HAP-1 (cell line): ENCODE results near the gene PFKFB2.

Source experiments
- DNase-seq, 2 experiments: peaks; one replicate each; pipeline ENCODE4 v3.0.0-alpha.2; 2016 to 2020; ENCODE audit warnings: low spot score in 2 of 2
- H3K27me3 ChIP-seq: fragments of 250-450 bp; sonication (Bioruptor Pico); 2 replicates; pipeline ENCODE4 v1.5.1; 2020; ENCODE audit warnings: low read depth, mild to moderate bottlenecking, moderate library complexity
- H3K36me3 ChIP-seq: fragments of 250-450 bp; sonication (Bioruptor Pico); replicated peaks from 2 replicates; pipeline ENCODE4 v1.5.1; 2020; ENCODE audit warnings: mild to moderate bottlenecking
- H3K4me1 ChIP-seq: fragments of 250-450 bp; sonication (Bioruptor Pico); 2 replicates; pipeline ENCODE4 v1.5.1; 2020; ENCODE audit warnings: mild to moderate bottlenecking
- H3K4me3 ChIP-seq: fragments of 250-450 bp; sonication (Bioruptor Pico); 2 replicates; pipeline ENCODE4 v1.5.1; 2020; ENCODE audit warnings: mild to moderate bottlenecking, moderate library complexity
- H3K9me3 ChIP-seq: fragments of 250-450 bp; sonication (Bioruptor Pico); 2 replicates; pipeline ENCODE4 v1.5.1; 2020; ENCODE audit warnings: mild to moderate bottlenecking, moderate library complexity
- in situ Hi-C: fragments of 300-500 bp; cut with MboI; formaldehyde crosslinking; loops from 3 replicates; pipeline ENCODE4 v1.14.3; 2020; ENCODE audit warnings: low sequenced_read_pairs, inconsistent platforms, mixed read lengths

Gene PFKFB2

GRCh38 chr1:207073906-207074820, 21.1 kb downstream of the PFKFB2 start:
- H3K27me3 ChIP-seq = no peaks in the 10 kb centered on the region
- in situ Hi-C loops = no loop called here
- H3K4me3 ChIP-seq = no peak overlapping the region
- peaks cover 3% of the 10 kb centered on the region; the same call in 1 of the 2 replicates for H3K4me1 ChIP-seq
- no peaks in the 10 kb centered on the region for H3K36me3 ChIP-seq
- no peak for DNase-seq
- H3K9me3 ChIP-seq = no peaks in the 10 kb centered on the region

DNA sequence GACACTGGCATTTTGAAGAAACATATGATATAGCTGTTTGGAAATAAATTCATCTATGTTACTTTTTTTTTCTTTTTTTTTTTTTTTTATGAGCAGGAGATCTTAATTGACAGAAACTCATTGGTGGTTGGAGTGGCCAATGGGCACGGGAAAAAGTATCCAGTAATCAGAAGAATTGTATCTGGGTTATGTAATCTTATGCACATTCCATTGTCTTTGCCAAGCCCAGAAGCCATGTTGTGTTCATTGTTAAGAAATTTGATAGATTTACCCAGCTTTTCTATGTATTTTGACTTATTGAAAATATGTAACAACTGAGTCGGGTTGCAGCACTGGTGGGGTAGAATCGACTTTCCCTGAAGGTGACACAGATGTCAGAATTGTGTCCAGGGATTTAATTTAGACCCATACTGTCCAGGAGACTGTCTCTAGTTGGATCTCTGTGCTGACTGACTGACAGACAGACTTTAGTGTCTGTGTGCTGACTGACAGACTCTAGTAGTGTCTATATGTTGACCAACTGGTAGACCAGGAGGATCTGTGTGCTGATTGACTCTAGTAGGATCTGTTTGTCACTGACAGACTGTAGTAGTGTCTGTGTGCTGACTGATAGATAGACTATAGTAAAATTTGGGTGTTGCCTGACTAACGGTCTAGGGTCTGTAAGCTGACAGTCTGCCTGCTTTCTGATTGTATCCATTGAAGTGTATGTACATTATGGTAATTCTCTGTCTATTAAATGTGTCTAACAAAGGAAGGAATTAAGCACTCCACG, 23.3 kb downstream of the PFKFB2 start:
- no peaks in the 10 kb centered on the region for H3K9me3 ChIP-seq
- no peak for DNase-seq
- no peaks in the 10 kb centered on the region for H3K36me3 ChIP-seq
- no peaks in the 10 kb centered on the region for H3K27me3 ChIP-seq
- H3K4me3 ChIP-seq = no peak overlapping the region
- in situ Hi-C loops = loop anchor here (25.0 kb wide), 1 partner anchor 336 kb away; no protein-coding TSS in a partner anchor
- H3K4me1 ChIP-seq = peaks cover 3% of the 10 kb centered on the region; the same call in 1 of the 2 replicates

GRCh38 chr1:207077012-207077411, 23.9 kb downstream of the PFKFB2 start:
- peaks cover 3% of the 10 kb centered on the region; the same call in 1 of the 2 replicates for H3K4me1 ChIP-seq
- in situ Hi-C loops = loop anchor here (25.0 kb wide), 1 partner anchor 335 kb away; no protein-coding TSS in a partner anchor

GRCh38 chr1:207077470-207078377, 24.6 kb downstream of the PFKFB2 start:
- H3K4me1 ChIP-seq = peaks cover 3% of the 10 kb centered on the region; the same call in 1 of the 2 replicates
- H3K27me3 ChIP-seq = no peaks in the 10 kb centered on the region
- peak; percentile 60 to 76 for DNase-seq
- no peak overlapping the region for H3K4me3 ChIP-seq
- H3K36me3 ChIP-seq = no peaks in the 10 kb centered on the region
- in situ Hi-C loops = loop anchor here (25.0 kb wide), 1 partner anchor 335 kb away; no protein-coding TSS in a partner anchor
- H3K9me3 ChIP-seq = no peaks in the 10 kb centered on the region

More at GRCh38 chr1:207077012-207077411, 23.9 kb downstream of the PFKFB2 start:
- Histone ChIP-seq H3K36me3 (no peaks in the 10 kb centered on the region), H3K4me3 (no peak overlapping the region), H3K27me3 (no peaks in the 10 kb centered on the region), H3K9me3 (no peaks in the 10 kb centered on the region)
- DNase-seq = no peak

DNA sequence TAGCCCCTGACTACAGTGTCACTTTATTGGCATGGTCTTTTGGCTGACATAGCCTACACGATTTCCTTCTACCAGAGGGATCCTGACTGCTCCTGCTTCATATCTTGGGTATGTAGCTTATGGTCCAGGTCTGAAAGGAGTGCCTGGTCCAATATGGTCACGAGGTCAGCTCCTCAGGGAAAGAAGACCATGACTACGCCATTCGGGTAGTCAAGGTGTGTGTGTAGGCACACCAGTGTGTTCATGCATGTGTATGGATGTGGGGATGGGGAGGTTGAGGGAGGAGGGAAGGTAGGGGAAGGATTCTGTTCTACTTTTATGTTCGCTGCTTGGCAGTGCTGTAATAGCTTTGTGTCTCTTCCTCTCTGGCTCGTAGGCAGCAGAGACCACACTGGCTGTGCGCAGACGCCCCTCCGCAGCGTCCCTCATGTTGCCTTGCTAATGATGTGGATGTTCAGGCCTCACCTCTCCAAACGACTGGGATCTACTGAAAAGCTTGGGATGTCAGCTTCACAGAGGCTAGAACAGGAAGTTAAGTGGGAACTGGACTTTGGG, 25.6 kb downstream of the PFKFB2 start:
- no peak for DNase-seq
- Histone ChIP-seq H3K36me3 (no peaks in the 10 kb centered on the region), H3K4me1 (peaks cover 3% of the 10 kb centered on the region; the same call in 1 of the 2 replicates), H3K27me3 (no peaks in the 10 kb centered on the region), H3K4me3 (no peak overlapping the region), H3K9me3 (no peaks in the 10 kb centered on the region)
- in situ Hi-C loops = loop anchor here (25.0 kb wide), 1 partner anchor 334 kb away; no protein-coding TSS in a partner anchor

- H3K4me1 ChIP-seq = peaks cover 7% of the 10 kb centered on the region; the same call in 1 of the 2 replicates
- H3K27me3 ChIP-seq = no peaks in the 10 kb centered on the region
- no peaks in the 10 kb centered on the region for H3K36me3 ChIP-seq
- in situ Hi-C loops = loop anchor here (25.0 kb wide), 1 partner anchor 333 kb away; no protein-coding TSS in a partner anchor
- no peak for DNase-seq
- H3K4me3 ChIP-seq = no peak overlapping the region
- H3K9me3 ChIP-seq = no peaks in the 10 kb centered on the region
These were observed 26.7 kb downstream of the PFKFB2 start for GRCh38 chr1:207079706-207080241.

- DNase-seq = no peak
- in situ Hi-C loops = loop anchor here (25.0 kb wide), 1 partner anchor 331 kb away; no protein-coding TSS in a partner anchor
These were observed 28.0 kb downstream of the PFKFB2 start for GRCh38 chr1:207081088-207081487.

DNA sequence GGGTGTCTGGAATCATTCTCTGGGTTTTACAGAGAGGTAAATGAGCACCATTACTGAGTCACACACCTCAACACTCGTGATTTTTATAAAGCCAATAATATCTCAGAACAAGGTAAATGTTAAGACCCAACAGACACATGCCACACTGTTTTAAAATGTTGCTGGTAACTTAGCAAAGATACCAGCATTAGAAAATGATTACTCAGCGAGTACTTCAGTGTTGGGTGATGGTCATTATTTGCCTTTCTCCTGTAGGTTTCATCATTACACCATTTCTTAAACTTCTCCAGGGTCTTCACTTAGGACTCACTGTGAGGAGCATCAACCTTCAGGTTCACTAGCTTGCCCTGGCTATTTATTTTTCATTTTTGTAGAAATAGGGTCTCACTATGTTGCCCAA, 28.7 kb downstream of the PFKFB2 start:
- H3K9me3 ChIP-seq = no peaks in the 10 kb centered on the region
- H3K4me1 ChIP-seq = peaks cover 7% of the 10 kb centered on the region
- in situ Hi-C loops = loop anchor here (25.0 kb wide), 1 partner anchor 330 kb away; no protein-coding TSS in a partner anchor
- no peaks in the 10 kb centered on the region for H3K27me3 ChIP-seq
- no peaks in the 10 kb centered on the region for H3K36me3 ChIP-seq
- no peak overlapping the region for H3K4me3 ChIP-seq
- DNase-seq = no peak

More at GRCh38 chr1:207081088-207081487, 28.0 kb downstream of the PFKFB2 start:
- Histone ChIP-seq H3K4me3 (no peak overlapping the region), H3K4me1 (peaks cover 7% of the 10 kb centered on the region; the same call in 1 of the 2 replicates), H3K36me3 (no peaks in the 10 kb centered on the region), H3K27me3 (no peaks in the 10 kb centered on the region), H3K9me3 (no peaks in the 10 kb centered on the region)

- H3K36me3 ChIP-seq = no peaks in the 10 kb centered on the region
- peaks cover 7% of the 10 kb centered on the region for H3K4me1 ChIP-seq
- no peak for DNase-seq
- in situ Hi-C loops = loop anchor here (25.0 kb wide), 1 partner anchor 328 kb away; no protein-coding TSS in a partner anchor
- H3K9me3 ChIP-seq = no peaks in the 10 kb centered on the region
- H3K4me3 ChIP-seq = no peak overlapping the region
- no peaks in the 10 kb centered on the region for H3K27me3 ChIP-seq
These were observed 31.2 kb downstream of the PFKFB2 start for GRCh38 chr1:207084232-207084631.

- peaks cover 7% of the 10 kb centered on the region for H3K4me1 ChIP-seq
- no peak overlapping the region for H3K4me3 ChIP-seq
- H3K36me3 ChIP-seq = no peaks in the 10 kb centered on the region
- H3K9me3 ChIP-seq = no peaks in the 10 kb centered on the region
- in situ Hi-C loops = loop anchor here (25.0 kb wide), 1 partner anchor 328 kb away; no protein-coding TSS in a partner anchor
- no peaks in the 10 kb centered on the region for H3K27me3 ChIP-seq
- peak; percentile 67 to 76 for DNase-seq
These were observed 31.7 kb downstream of the PFKFB2 start for GRCh38 chr1:207084701-207085180.

DNA sequence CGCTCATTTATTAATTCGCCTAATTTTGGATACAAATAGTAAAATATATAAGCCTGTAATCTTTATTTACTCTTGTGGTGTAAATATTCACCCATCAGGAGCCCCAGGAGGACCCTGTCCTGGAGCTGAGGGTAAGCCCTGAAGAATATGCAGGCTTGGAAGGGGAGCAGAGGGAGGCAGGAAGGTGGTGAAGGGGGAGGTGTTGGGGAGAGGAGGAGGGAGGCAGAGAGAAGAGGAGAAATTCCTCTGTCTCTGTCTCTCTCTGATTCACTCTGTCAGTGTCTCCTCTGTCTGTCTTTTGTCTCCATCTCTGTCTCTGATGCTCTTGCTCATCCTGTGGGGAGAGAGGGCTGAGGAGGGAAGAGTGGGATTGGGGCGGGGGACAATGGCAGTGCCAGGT, 32.8 kb downstream of the PFKFB2 start:
- no peak for DNase-seq
- H3K4me3 ChIP-seq = no peak overlapping the region
- in situ Hi-C loops = loop anchor here (25.0 kb wide), 1 partner anchor 326 kb away; no protein-coding TSS in a partner anchor
- H3K36me3 ChIP-seq = no peaks in the 10 kb centered on the region
- no peaks in the 10 kb centered on the region for H3K9me3 ChIP-seq
- peaks cover 7% of the 10 kb centered on the region for H3K4me1 ChIP-seq
- no peaks in the 10 kb centered on the region for H3K27me3 ChIP-seq

DNA sequence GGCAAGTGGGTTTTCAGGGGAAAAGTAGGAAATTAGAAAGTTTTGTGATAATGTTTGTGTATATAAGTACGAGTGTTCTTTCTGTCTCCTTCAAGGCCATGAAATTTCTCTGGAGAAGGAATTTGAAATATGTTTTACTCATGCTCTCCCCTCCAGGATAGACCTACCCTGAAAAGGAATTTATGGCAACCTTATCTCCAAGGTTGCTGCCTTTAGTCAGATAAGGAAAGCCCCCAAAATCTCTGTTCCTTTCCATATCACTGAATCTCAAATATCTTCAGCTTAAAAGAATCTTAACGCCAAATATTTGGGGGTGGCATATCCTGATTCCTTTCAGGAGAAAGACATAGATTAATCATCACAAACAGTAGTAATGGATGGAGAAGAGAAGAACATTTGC, 35.1 kb downstream of the PFKFB2 start:
- H3K9me3 ChIP-seq = no peaks in the 10 kb centered on the region
- no peak overlapping the region for H3K4me3 ChIP-seq
- no peaks in the 10 kb centered on the region; the same call in 1 of the 2 replicates for H3K27me3 ChIP-seq
- DNase-seq = no peak
- in situ Hi-C loops = loop anchor here (25.0 kb wide), 1 partner anchor 324 kb away; no protein-coding TSS in a partner anchor
- H3K36me3 ChIP-seq = no peaks in the 10 kb centered on the region
- H3K4me1 ChIP-seq = peaks cover 7% of the 10 kb centered on the region
